Stimulated activated memory B cell treated with anti-CD40 and anti-IgM and Interleukin-4, amounts not matched to agents 10 μg/mL and 1 μg/mL and 100 μg/mL, for 72 hours (primary cell): Measurements from ENCODE around the gene TGFBRAP1.

Experiments used
- ATAC-seq: fragments of 150-1000 bp; cut with Tn5 transposase; 2 replicates; pipeline ENCODE4 v1.10.0; 2021
- H3K27ac Mint-ChIP-seq: one replicate; pipeline ENCODE4 v1.8.0; 2022; ENCODE audit warnings: mild to moderate bottlenecking, mixed read lengths
- H3K27me3 Mint-ChIP-seq: one replicate; pipeline ENCODE4 v1.8.0; 2022; ENCODE audit warnings: mixed read lengths
- H3K36me3 Mint-ChIP-seq: one replicate; pipeline ENCODE4 v1.8.0; 2022; ENCODE audit warnings: mixed read lengths
- H3K4me1 Mint-ChIP-seq: one replicate; pipeline ENCODE4 v1.8.0; 2022; ENCODE audit warnings: mixed read lengths
- H3K4me3 Mint-ChIP-seq: one replicate; pipeline ENCODE4 v1.8.0; 2022; ENCODE audit warnings: mild to moderate bottlenecking, moderate library complexity, mixed read lengths
- H3K9me3 Mint-ChIP-seq: one replicate; pipeline ENCODE4 v1.8.0; 2022; ENCODE audit warnings: mixed read lengths

TGFBRAP1 gene

GRCh38 chr2:105308382-105309146, 21.0 kb downstream of the TGFBRAP1 start:
- ATAC-seq, result no peak
- Mint-ChIP-seq H3K36me3 (peaks cover 36% of the 10 kb centered on the region), H3K9me3 (peaks cover 3% of the 10 kb centered on the region), H3K27ac (no peak overlapping the region), H3K4me1 (peaks cover 36% of the 10 kb centered on the region), H3K27me3 (no peaks in the 10 kb centered on the region), H3K4me3 (no peak overlapping the region)

DNA sequence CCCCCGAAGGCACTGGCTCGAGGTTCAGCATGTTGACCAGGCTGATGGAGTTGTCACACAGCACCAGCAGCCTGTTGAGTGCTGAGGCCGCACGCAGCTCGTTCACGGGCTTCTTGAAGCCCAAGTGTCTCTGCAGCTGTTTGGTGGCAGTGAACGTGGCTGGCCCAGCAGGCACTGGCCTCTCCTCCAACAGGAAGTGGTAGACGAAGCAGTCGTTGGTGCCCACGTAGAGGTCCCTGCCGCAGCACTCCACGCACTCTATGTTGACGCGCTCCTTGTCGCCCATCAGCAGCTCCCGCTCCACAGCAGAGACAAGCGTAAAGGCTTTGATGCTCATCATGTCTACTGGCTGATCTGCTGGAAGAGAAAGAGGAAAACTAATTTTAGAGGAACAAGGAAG, 21.6 kb downstream of the TGFBRAP1 start:
- Mint-ChIP-seq H3K4me1 (peaks cover 35% of the 10 kb centered on the region), H3K4me3 (no peak overlapping the region), H3K27ac (no peak overlapping the region), H3K27me3 (no peaks in the 10 kb centered on the region), H3K9me3 (peaks cover 3% of the 10 kb centered on the region), H3K36me3 (peaks cover 39% of the 10 kb centered on the region)
- no peak for ATAC-seq

DNA sequence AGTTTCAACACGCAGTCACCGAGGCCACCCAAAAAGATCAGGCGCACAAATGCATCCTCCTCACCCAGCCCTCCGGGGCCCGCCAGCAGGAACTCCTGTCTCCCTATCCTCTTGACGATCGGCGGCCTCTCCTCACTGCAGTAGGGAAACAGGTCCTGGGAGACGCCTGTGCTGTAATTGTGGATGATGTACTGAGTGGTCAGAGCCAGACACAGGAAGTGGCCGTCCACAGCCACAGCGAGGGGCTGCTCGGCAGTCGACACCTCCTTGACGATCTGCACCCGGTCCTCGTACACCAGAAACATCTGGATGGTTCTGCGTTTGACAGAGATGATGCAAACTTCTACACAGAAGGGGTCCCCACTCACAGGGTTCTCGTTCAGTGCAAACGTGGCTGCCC, 22.0 kb downstream of the TGFBRAP1 start:
- no peak for ATAC-seq
- Mint-ChIP-seq H3K27me3 (no peaks in the 10 kb centered on the region), H3K36me3 (peaks cover 39% of the 10 kb centered on the region), H3K4me1 (peaks cover 37% of the 10 kb centered on the region), H3K9me3 (peaks cover 3% of the 10 kb centered on the region), H3K4me3 (no peak overlapping the region), H3K27ac (no peak overlapping the region)

- Mint-ChIP-seq H3K27ac (peak overlapping the region; percentile 48), H3K9me3 (peaks cover 3% of the 10 kb centered on the region), H3K36me3 (peaks cover 39% of the 10 kb centered on the region), H3K4me1 (peaks cover 41% of the 10 kb centered on the region), H3K27me3 (no peaks in the 10 kb centered on the region), H3K4me3 (no peak overlapping the region)
- no peak for ATAC-seq
Observed at GRCh38 chr2:105307146-105307545, 22.4 kb downstream of the TGFBRAP1 start.

DNA sequence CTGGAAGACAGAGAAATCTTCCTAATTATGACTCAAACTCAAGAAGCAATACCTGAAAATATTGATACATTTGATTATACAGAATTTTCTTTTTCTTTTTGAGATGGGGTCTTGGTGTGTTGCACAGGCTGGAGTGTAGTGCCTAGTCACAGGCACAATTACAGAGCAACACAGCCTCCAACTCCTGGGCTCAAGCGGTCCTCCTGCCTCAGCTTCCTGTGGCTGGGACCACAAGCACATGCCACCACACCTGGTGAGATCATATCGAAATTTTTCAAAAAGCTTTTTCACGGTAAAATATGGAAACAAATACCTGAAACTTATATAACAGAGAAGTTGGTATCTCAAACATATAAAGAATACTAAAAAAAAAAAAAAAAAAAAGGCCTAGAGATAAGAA, 27.9 kb downstream of the TGFBRAP1 start:
- Mint-ChIP-seq H3K27me3 (no peaks in the 10 kb centered on the region), H3K4me1 (peaks cover 25% of the 10 kb centered on the region), H3K9me3 (no peaks in the 10 kb centered on the region), H3K4me3 (no peak overlapping the region), H3K27ac (no peak overlapping the region), H3K36me3 (peaks cover 31% of the 10 kb centered on the region)
- no peak for ATAC-seq

- Mint-ChIP-seq H3K27ac (no peak overlapping the region), H3K4me3 (no peak overlapping the region), H3K4me1 (peaks cover 22% of the 10 kb centered on the region), H3K27me3 (no peaks in the 10 kb centered on the region), H3K36me3 (peaks cover 37% of the 10 kb centered on the region), H3K9me3 (no peaks in the 10 kb centered on the region)
- no peak for ATAC-seq
Observed at GRCh38 chr2:105299290-105299689, 30.2 kb downstream of the TGFBRAP1 start.

- H3K36me3 Mint-ChIP-seq, result peaks cover 41% of the 10 kb centered on the region
- no peak overlapping the region for H3K27ac Mint-ChIP-seq
- ATAC-seq, result no peak
- H3K4me1 Mint-ChIP-seq, result peaks cover 15% of the 10 kb centered on the region
- H3K9me3 Mint-ChIP-seq, result no peaks in the 10 kb centered on the region
- no peaks in the 10 kb centered on the region for H3K27me3 Mint-ChIP-seq
- H3K4me3 Mint-ChIP-seq, result no peak overlapping the region
Observed at GRCh38 chr2:105298017-105298416, 31.5 kb downstream of the TGFBRAP1 start.

GRCh38 chr2:105297216-105297615, 32.3 kb downstream of the TGFBRAP1 start:
- Mint-ChIP-seq H3K36me3 (peaks cover 49% of the 10 kb centered on the region), H3K4me1 (peaks cover 7% of the 10 kb centered on the region), H3K9me3 (no peaks in the 10 kb centered on the region), H3K27ac (no peak overlapping the region), H3K4me3 (no peak overlapping the region), H3K27me3 (no peaks in the 10 kb centered on the region)
- ATAC-seq, result no peak

DNA sequence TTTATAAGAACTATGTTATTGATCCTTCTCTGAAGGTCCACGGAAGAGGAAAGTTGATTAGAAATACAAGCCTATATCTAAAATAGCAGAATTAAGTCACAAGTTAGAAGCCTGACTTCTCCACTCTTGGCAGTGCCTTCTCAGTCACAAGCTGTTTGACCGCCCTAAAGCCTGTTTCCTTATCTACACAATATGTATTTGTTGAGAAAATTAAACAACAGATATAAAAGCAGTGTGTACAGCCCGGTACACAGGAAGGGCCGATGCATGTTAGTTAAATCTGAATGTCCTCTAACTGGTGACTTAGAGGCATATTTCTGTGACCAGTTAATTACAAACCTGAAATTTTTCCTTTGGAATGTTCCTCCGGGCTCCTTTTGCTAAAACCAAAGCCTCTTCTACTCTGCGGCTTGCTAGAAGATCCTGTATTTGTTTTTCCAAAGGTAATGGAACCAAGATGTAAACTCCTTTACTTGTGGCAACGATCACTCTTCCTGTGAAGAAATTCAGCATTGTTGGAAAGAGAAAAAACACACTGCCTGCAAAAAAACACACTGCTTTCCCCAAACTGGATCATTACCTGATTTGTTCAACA, 33.4 kb downstream of the TGFBRAP1 start:
- Mint-ChIP-seq H3K9me3 (no peaks in the 10 kb centered on the region), H3K4me3 (no peak overlapping the region), H3K4me1 (no peaks in the 10 kb centered on the region), H3K27me3 (no peaks in the 10 kb centered on the region), H3K36me3 (peaks cover 60% of the 10 kb centered on the region), H3K27ac (no peak overlapping the region)
- no peak for ATAC-seq

GRCh38 chr2:105294844-105295481, 34.6 kb downstream of the TGFBRAP1 start:
- peaks cover 71% of the 10 kb centered on the region for H3K36me3 Mint-ChIP-seq
- no peaks in the 10 kb centered on the region for H3K27me3 Mint-ChIP-seq
- H3K4me3 Mint-ChIP-seq, result no peak overlapping the region
- no peak overlapping the region for H3K27ac Mint-ChIP-seq
- no peaks in the 10 kb centered on the region for H3K4me1 Mint-ChIP-seq
- ATAC-seq, result no peak
- no peaks in the 10 kb centered on the region for H3K9me3 Mint-ChIP-seq

DNA sequence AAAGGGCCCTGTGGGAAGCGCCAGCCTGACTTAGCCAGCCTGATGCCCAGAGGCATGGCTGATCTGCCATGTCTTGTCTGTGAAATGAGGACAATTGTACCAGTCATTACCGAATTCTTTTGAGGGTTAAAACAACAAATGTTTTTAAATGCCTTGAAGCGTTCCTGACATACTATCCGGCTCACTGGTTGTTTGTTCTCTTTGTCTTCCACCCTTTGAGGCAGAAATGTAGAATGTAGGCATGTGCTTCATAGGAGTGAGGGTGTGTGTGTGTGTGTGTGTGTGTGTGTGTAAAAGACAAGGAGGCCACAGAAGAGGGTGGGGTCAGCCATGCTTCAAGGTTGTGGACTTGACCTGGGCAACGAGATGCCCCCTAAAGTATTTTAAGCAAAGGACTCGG, 35.5 kb downstream of the TGFBRAP1 start:
- peaks cover 79% of the 10 kb centered on the region for H3K36me3 Mint-ChIP-seq

DNA sequence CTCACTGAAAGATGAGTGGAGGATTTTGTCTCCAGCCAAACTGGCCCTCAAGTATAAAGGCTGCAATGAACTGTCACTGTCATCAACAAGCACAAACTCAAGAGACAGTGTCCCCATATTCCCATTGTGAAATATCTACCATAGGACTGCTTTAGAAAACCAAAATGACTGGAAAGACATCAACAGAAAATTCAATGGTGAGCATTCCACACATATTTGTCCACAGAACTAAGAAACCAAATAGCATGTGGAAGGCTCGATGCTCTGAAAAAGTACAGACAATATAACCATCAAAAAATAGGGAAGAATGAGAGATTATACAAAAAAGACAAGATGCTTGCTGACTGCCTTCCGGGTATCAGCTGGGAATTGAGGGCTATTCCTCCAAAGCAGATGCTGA, 37.6 kb downstream of the TGFBRAP1 start:
- Mint-ChIP-seq H3K27me3 (no peaks in the 10 kb centered on the region), H3K4me1 (no peaks in the 10 kb centered on the region), H3K9me3 (no peaks in the 10 kb centered on the region), H3K27ac (no peak overlapping the region), H3K36me3 (peaks cover 79% of the 10 kb centered on the region), H3K4me3 (no peak overlapping the region)
- no peak for ATAC-seq

More for the DNA sequence above, 35.5 kb downstream of the TGFBRAP1 start:
- H3K4me1 Mint-ChIP-seq, result no peaks in the 10 kb centered on the region
- ATAC-seq, result no peak
- H3K27ac Mint-ChIP-seq, result no peak overlapping the region
- H3K9me3 Mint-ChIP-seq, result no peaks in the 10 kb centered on the region
- H3K27me3 Mint-ChIP-seq, result no peaks in the 10 kb centered on the region
- H3K4me3 Mint-ChIP-seq, result no peak overlapping the region

- Mint-ChIP-seq H3K27me3 (no peaks in the 10 kb centered on the region), H3K9me3 (no peaks in the 10 kb centered on the region), H3K4me3 (no peak overlapping the region), H3K27ac (no peak overlapping the region), H3K36me3 (peaks cover 75% of the 10 kb centered on the region), H3K4me1 (no peaks in the 10 kb centered on the region)
- no peak for ATAC-seq
Observed at GRCh38 chr2:105290981-105291660, 38.4 kb downstream of the TGFBRAP1 start.

GRCh38 chr2:105288133-105288532, 41.4 kb downstream of the TGFBRAP1 start:
- Mint-ChIP-seq H3K4me1 (no peaks in the 10 kb centered on the region), H3K27me3 (no peaks in the 10 kb centered on the region), H3K36me3 (peaks cover 86% of the 10 kb centered on the region), H3K9me3 (no peaks in the 10 kb centered on the region), H3K27ac (no peak overlapping the region), H3K4me3 (no peak overlapping the region)
- no peak for ATAC-seq

GRCh38 chr2:105287692-105288091, 41.8 kb downstream of the TGFBRAP1 start:
- Mint-ChIP-seq H3K9me3 (no peaks in the 10 kb centered on the region), H3K4me3 (no peak overlapping the region), H3K27ac (no peak overlapping the region), H3K36me3 (peaks cover 86% of the 10 kb centered on the region), H3K27me3 (no peaks in the 10 kb centered on the region), H3K4me1 (no peaks in the 10 kb centered on the region)
- ATAC-seq, result no peak
